Measurements from ENCODE around the gene HEBP2. TPM values are rescaled to one million over a fixed set of nuclear protein-coding genes. Genes with fewer than 3 reads are reported as not detected.

HEBP2 gene
- total RNA-seq, 1 experiment from 2014 or later = 73.1 TPM

- no peak for TF ChIP-seq CTCF (IDR thresholded peaks at IDR 0.05; ENCODE audit: insufficient read depth in 1 of 2, low read depth in 1 of 2, low read length in 1 of 2, severe bottlenecking in 1 of 2, unreplicated experiment in 1 of 2)
- Mint-ChIP-seq H3K36me3 (ENCODE audit: insufficient read depth, unreplicated experiment) (peaks cover 53% of the 10 kb centered on the region), H3K27ac (ENCODE audit: unreplicated experiment) (no peak overlapping the region), H3K9me3 (ENCODE audit: unreplicated experiment) (no peaks in the 10 kb centered on the region), H3K27me3 (ENCODE audit: insufficient read depth, unreplicated experiment) (no peaks in the 10 kb centered on the region), H3K4me1 (ENCODE audit: low read depth, unreplicated experiment) (peaks cover 5% of the 10 kb centered on the region), H3K4me3 (ENCODE audit: unreplicated experiment) (no peak overlapping the region)
- Histone ChIP-seq H3K27me3 (replicated peaks; ENCODE audit: control insufficient read depth, insufficient read depth, low read length) (no peaks in the 10 kb centered on the region), H3K4me3 (ENCODE audit: low read depth, low read length) (no peak overlapping the region), H3K9me3 (no peaks in the 10 kb centered on the region), H3K4me1 (no peaks in the 10 kb centered on the region), H3K36me3 (ENCODE audit: control insufficient read depth, insufficient read depth, low read length) (no peaks in the 10 kb centered on the region)
- CTCF ChIA-PET = no interaction called here
- DNase-seq = no peak
- POLR2A ChIA-PET = no interaction called here
- no TSS peak for BruUV-seq (replicated peaks)
- intact Hi-C loops (cut with micrococcal nuclease; ENCODE audit: unreplicated experiment) = loop anchor here (2.0 kb wide), 1 partner anchor 265 kb away; no protein-coding TSS in a partner anchor
Observed at GRCh38 chr6:138427701-138428100, 23.7 kb downstream of the HEBP2 start.

GRCh38 chr6:138428944-138429598, 25.0 kb downstream of the HEBP2 start:
- Mint-ChIP-seq H3K4me1 (ENCODE audit: low read depth, unreplicated experiment) (peaks cover 5% of the 10 kb centered on the region), H3K36me3 (ENCODE audit: insufficient read depth, unreplicated experiment) (peaks cover 52% of the 10 kb centered on the region), H3K4me3 (ENCODE audit: unreplicated experiment) (no peak overlapping the region), H3K27ac (ENCODE audit: unreplicated experiment) (no peak overlapping the region), H3K9me3 (ENCODE audit: unreplicated experiment) (no peaks in the 10 kb centered on the region), H3K27me3 (ENCODE audit: insufficient read depth, unreplicated experiment) (no peaks in the 10 kb centered on the region)
- CTCF ChIA-PET = no interaction called here
- no peaks in the 10 kb centered on the region for H3K4me1 ChIP-seq
- BruUV-seq (replicated peaks) = no TSS peak
- no peaks in the 10 kb centered on the region for H3K36me3 ChIP-seq (ENCODE audit: control insufficient read depth, insufficient read depth, low read length)
- POLR2A ChIA-PET = no interaction called here
- no peaks in the 10 kb centered on the region for H3K9me3 ChIP-seq
- H3K4me3 ChIP-seq (ENCODE audit: low read depth, low read length) = no peak overlapping the region
- DNase-seq = peak in 1 of 2 experiments; percentile 45
- H3K27me3 ChIP-seq (replicated peaks; ENCODE audit: control insufficient read depth, insufficient read depth, low read length) = no peaks in the 10 kb centered on the region
- intact Hi-C loops (cut with micrococcal nuclease; ENCODE audit: unreplicated experiment) = loop anchor here (1.0 to 2.0 kb wide), 4 partner anchors 80 to 337 kb away; no protein-coding TSS in a partner anchor
- TF ChIP-seq CTCF (IDR thresholded peaks at IDR 0.05; ENCODE audit: insufficient read depth in 1 of 2, low read depth in 1 of 2, low read length in 1 of 2, severe bottlenecking in 1 of 2, unreplicated experiment in 1 of 2) = peak; percentile 59 to 65

GRCh38 chr6:138429761-138430160, 25.7 kb downstream of the HEBP2 start:
- Histone ChIP-seq H3K36me3 (ENCODE audit: control insufficient read depth, insufficient read depth, low read length) (no peaks in the 10 kb centered on the region), H3K4me3 (ENCODE audit: low read depth, low read length) (no peak overlapping the region), H3K4me1 (no peaks in the 10 kb centered on the region), H3K9me3 (no peaks in the 10 kb centered on the region), H3K27me3 (replicated peaks; ENCODE audit: control insufficient read depth, insufficient read depth, low read length) (no peaks in the 10 kb centered on the region)
- no peak for TF ChIP-seq CTCF (IDR thresholded peaks at IDR 0.05; ENCODE audit: insufficient read depth in 1 of 2, low read depth in 1 of 2, low read length in 1 of 2, severe bottlenecking in 1 of 2, unreplicated experiment in 1 of 2)
- Mint-ChIP-seq H3K27me3 (ENCODE audit: insufficient read depth, unreplicated experiment) (no peaks in the 10 kb centered on the region), H3K4me3 (ENCODE audit: unreplicated experiment) (no peak overlapping the region), H3K9me3 (ENCODE audit: unreplicated experiment) (no peaks in the 10 kb centered on the region), H3K27ac (ENCODE audit: unreplicated experiment) (no peak overlapping the region), H3K36me3 (ENCODE audit: insufficient read depth, unreplicated experiment) (peaks cover 47% of the 10 kb centered on the region), H3K4me1 (ENCODE audit: low read depth, unreplicated experiment) (peaks cover 5% of the 10 kb centered on the region)
- POLR2A ChIA-PET = no interaction called here
- BruUV-seq (replicated peaks) = no TSS peak
- intact Hi-C loops (cut with micrococcal nuclease; ENCODE audit: unreplicated experiment) = loop anchor here (1.0 to 2.0 kb wide), 4 partner anchors 80 to 337 kb away; no protein-coding TSS in a partner anchor
- no peak for DNase-seq
- CTCF ChIA-PET = no interaction called here

Data from Caco-2 (cell line).